GM21447 (cell line): ENCODE results near the gene PRB3.

Experiments
- ATAC-seq: cut with Tn5 transposase; IDR thresholded peaks from one replicate; pipeline ENCODE4 v1.9.1; 2021; ENCODE audit not compliant: unreplicated experiment

The PRB3 gene

DNA sequence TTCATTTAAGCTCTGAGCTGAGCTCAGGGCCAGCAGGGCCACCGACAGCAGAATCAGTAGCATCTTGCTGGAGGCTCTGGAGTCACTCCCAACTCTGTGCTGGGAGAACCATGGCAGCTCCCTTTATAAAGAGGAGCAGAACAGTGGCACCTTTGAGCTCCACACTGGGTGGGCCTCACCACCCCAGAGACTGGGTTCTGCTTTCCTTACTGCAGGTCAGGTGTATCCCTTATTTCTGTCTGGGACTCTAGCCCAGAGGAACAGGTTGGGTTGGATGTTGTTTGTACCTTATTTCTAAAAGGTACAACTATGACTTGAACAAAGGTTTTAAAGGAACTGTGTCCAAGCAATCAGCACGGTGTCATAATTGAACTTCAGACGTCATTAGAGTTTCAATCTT lies at the start of gene PRB3:
TSS of gene PRB3 (minus strand) at position 101 of the 400 bp plus-strand sequence. CDS start at position 63, 38 bp downstream.
- no peak for ATAC-seq

GRCh38 chr12:11310336-11310735 lies 40.8 kb upstream of the PRB3 start, which contains the start of gene PRB4:
Gene PRB4 (minus strand): TSS chr12:11310436. CDS start chr12:11310398, 38 bp downstream.
- no peak for ATAC-seq

- no peak for ATAC-seq
Observed at GRCh38 chr12:11307143-11307542, 37.6 kb upstream of the PRB3 start.

GRCh38 chr12:11273449-11273848 lies 3.9 kb upstream of the PRB3 start:
- no peak for ATAC-seq

DNA sequence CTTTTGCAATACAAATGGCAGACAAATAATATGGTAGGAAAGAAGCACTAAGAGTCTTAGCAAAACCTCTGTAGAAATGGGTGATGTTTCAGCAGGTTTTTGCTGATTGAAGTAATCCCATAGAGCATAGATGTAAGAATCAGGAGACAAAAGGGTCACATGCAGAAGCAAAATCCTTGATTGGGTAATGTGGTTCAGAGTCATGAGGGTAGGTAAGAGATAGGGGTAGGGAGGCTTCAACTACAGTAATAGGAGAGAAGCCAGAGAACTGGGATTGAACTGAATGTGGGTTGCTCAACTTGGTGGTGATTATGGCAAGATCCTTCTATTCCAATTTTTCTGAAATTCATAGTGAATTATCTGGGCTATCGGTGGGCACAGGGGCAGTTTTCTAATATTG lies 5.0 kb downstream of the PRB3 start:
- ATAC-seq: no peak

DNA sequence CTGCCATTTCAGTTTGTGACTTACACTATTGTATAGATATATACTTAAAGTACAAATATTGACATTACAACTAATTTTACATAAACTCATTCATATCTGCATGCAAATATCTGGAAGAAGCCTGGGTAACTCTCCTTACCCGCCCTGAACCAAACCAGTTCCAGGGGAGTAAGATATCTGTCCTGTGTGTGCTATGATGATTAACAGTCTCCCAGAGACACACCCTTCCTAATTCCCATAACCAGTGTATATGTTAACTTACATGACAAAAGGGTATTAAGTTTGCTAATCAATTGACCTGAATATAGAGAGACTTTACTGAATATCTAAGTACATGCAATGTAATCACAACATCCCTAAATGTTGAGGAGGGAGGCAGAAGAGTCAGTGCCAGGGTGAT lies 23.0 kb downstream of the PRB3 start:
- no peak for ATAC-seq

DNA sequence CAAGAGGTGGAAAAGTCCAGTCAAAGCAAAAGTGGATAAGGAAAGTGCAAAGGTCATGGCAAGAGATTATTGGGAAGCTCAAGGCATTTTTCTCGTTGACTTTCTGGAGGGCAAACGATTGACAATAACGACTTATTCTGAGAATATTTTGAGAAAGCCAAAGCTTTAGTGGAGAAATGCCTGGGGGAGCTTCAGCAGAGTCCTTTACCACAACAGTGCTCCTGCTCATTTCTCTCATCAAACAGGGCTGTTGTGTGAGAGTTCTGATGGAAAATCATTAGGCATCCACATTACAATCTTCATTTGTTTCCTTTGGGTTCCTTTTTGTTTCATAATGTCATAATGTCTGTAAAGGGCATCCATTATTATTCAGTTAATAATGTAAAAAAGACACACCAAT lies 26.9 kb downstream of the PRB3 start:
- ATAC-seq: no peak

DNA sequence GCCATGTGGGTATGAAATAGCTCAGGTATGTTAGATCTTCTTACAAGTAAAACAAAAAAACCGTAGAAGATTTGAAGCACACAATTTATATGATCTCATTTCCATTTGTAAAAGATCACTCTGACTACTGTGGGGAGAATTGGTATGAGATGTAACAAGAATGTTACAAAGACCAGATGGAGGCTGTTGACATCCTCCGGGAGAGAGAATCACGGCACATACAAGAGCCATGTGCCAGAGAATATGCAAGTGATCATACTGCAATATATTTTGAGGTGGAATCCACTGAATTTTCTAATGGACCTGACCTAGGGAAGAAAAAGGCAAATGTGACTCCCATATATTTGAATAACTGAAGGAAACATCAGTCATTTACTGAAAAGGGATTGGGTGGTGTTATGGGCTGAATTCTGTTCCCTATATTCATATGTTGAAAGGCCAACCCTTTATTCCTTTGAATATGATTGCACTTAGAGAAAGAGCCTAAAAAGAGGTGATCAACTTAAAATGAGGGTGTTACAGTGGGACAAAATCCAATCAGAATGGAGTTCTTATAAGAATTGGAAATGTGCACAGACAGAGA lies 29.1 kb downstream of the PRB3 start:
- ATAC-seq: no peak

GRCh38 chr12:11238275-11238674 lies 31.2 kb downstream of the PRB3 start:
- ATAC-seq: no peak

GRCh38 chr12:11233532-11233931 lies 36.0 kb downstream of the PRB3 start:
- ATAC-seq: no peak

GRCh38 chr12:11228296-11228879 lies 41.1 kb downstream of the PRB3 start:
- ATAC-seq: peak; percentile 61

DNA sequence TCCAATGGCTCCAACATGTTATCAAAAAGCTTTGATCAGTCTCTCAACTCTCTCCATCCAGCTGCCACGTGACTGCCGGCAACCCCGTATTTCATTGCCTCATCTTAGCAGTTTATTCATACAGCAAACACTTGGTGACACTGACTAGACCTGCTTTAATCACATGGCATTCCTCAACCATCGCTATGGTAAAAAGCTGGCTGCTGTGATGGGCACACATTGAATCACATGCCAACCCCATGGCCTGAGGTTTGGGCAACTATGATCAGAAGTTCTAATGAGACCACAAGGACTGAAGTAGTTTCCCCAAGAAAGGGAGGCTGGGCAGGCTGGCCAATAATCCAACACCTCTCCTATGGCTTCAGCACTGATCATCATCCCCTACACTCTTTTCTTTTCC lies 42.1 kb downstream of the PRB3 start:
- ATAC-seq: no peak
